ENCODE data around the gene GPT2.

The GPT2 gene, protein sequence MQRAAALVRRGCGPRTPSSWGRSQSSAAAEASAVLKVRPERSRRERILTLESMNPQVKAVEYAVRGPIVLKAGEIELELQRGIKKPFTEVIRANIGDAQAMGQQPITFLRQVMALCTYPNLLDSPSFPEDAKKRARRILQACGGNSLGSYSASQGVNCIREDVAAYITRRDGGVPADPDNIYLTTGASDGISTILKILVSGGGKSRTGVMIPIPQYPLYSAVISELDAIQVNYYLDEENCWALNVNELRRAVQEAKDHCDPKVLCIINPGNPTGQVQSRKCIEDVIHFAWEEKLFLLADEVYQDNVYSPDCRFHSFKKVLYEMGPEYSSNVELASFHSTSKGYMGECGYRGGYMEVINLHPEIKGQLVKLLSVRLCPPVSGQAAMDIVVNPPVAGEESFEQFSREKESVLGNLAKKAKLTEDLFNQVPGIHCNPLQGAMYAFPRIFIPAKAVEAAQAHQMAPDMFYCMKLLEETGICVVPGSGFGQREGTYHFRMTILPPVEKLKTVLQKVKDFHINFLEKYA

DNA sequence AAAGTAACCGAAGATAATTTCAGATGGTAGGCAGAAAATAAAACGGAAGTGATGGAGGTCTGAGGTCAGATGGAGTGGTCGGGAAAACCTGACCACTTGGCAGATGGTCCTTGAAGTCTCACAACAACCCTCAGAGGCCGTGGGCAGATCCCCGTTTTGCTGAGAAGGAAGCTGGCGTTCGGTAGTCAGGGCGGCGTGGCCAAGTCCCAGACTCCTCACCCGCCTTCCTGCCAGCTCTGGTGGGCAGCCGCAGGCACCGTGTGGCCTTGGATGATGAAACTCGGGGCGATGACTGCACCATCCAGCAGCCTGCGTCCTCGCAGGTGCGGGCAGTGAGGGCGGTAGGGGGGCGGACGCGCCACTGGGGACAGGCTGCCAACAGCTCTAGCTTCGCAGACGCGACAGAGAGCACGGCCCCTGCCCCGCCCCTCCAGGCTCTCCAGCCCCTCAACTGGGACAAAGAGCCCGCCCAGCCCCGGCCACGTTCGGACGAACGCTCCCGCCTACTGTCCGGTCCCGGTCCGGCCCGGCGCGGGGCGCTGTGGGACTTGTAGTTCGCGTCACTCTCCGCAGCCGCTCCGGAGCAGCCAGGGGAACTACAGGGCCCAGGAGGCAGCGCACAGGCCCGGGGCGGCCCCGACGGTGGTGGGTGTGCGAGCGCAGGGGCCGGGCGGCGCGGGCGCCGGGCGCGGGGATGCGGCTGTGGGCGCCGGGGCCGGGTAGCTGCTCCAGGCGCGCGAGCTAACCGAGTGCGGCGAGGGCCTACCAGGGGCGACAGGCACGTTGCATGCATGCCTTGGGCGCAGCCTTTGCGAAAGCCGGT is at the start of gene GPT2:
Gene GPT2, plus strand, starts transcription at position 673 of the 823 bp plus-strand sequence. CDS start 354 bp downstream, outside the sequence.
- peak; percentile 67 for DNase-seq (ENCODE audit: low read depth, low spot score)

GRCh38 chr16:46836534-46837530 is 47.3 kb upstream of the GPT2 start:
- DNase-seq (ENCODE audit: low read depth, low spot score) = no peak

DNA sequence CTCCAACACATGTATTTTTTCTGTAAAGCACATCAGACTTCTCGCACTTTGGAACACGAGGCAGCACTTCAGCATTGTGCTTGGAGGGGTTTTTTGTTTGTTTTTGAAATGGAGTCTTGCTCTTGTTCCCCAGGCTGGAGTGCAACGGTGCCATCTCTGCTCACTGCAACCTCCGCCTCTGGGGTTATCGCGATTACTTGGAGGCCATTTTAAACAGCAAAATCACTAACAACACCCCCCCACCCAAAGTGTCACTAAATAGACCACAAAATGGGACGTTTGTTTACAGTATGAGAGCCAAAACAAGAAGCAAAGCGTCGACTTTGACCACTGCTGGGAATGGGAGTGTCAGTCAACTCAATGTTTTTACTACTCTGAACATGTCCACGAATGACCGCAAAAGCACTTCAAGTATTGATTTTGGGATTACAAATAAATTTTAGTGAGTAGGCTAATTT is 44.1 kb upstream of the GPT2 start:
- DNase-seq (ENCODE audit: low read depth, low spot score) = no peak

DNA sequence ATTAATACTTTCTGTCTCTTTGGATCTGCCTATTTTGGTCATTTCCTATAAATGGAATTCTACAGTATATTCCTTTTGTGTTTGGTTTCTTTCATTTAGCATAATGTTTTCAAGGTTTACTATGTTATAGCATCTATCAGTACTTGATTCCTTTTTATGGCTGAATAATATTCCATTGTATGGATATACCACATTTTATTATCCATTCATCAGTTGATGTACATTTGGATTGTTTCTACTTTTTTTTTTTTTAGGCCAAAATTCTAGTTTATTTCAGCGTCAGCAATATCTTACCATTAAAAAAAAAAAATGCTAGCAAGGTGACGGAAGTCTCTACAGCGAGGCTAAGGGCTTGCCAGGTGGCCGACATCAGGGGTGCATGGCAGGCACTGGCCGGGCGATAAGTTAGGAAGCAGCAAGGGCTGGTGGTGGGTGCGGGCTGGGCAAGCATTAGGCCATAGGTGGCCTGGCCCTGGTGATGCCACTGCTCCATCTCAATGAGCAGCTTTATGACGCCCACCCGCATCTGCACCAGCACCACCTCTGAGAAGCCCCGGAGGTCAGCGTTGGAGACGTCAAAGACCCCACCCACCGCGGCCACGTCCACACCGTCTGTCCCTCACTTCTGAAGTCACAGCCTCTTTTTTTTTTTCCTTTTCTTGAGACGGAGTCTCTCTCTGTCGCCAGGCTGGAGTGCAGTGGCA is 41.8 kb upstream of the GPT2 start:
- DNase-seq (ENCODE audit: low read depth, low spot score) = no peak

- no peak for DNase-seq (ENCODE audit: low read depth, low spot score)
Observed at GRCh38 chr16:46843898-46844642, 40.1 kb upstream of the GPT2 start.

DNA sequence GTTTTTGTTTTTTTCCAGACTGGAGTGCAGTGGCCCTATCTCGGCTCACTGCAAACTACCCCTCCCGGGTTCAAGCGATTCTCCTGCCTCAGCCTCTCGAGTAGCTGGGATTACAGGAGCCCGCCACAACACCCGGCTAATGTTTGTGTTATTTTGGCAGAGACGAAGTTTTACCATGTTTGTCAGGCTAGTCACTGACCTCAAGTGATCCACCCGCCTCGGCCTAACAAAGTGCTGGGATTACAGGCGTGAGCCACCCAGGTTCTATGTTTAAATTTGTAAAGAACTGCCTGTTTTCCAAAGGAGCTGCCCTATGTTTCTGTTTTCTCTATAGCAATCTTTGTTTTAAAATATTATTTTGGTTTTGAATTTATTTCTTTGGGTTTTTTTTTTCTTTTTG is 39.4 kb upstream of the GPT2 start:
- no peak for DNase-seq (ENCODE audit: low read depth, low spot score)

DNA sequence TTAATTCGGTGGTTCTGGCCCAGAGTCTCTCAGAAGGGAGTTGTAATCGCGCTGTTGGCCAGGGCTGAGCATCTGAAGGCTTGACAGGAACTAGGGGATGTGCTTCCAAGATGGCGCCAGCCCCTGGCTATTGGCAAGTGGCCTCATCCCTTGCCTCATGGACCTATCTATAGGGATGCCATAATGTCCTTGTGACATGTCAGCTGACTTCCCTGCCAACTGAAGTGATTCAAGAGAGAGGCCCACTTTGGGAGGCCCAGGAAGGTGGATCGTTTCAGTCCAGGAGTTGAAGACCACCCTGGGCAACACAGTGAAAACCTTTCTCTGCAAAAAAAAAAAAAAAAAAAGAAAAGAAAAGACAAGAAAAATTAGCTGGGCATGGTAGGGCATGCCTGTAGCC is 38.2 kb upstream of the GPT2 start:
- no peak for DNase-seq (ENCODE audit: low read depth, low spot score)

GRCh38 chr16:46848768-46849764 is 35.1 kb upstream of the GPT2 start:
- no peak for DNase-seq (ENCODE audit: low read depth, low spot score)

GRCh38 chr16:46850619-46851555 is 33.3 kb upstream of the GPT2 start:
- no peak for DNase-seq (ENCODE audit: low read depth, low spot score)

DNA sequence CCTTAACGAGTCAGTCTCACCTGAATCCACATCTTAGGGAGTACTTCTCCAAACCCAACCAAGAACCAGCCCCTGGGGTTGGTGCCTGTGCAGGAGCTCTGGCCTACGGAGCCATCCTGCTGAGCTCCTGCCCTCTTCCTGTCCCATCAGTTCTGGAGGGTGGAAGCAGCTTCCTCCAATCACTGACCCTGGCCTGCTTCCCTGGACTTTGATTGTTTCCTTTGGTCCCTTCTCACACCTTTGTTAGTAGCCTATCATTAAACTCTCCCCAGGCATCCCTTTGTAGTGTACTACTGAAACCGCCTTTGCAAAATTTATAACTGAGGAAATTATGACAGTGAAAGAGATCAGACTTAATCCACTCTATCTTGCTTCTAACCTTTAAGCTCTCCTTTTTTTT is 32.0 kb upstream of the GPT2 start:
- no peak for DNase-seq (ENCODE audit: low read depth, low spot score)

GRCh38 chr16:46853713-46854443 is 30.3 kb upstream of the GPT2 start:
- peak; percentile 50 for DNase-seq (ENCODE audit: low read depth, low spot score)

DNA sequence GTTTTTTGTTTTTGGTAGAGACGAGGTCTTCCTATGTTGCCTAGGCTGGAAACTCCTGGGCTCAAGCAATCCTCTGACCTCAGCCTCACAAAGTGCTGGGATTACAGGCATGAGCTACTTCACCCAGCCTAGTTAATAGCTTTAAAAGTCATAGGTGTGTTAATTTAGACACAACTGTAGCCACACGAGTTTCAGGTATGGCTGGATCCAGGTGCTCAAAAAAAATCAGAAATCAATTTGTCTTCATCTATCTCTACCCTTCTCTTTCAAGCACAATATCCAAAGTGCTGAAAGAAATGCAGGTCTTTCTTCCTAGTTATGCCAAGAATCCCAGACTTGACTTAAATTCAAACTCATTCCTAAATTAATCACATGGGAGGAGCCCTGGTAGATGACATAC is 29.3 kb upstream of the GPT2 start:
- DNase-seq (ENCODE audit: low read depth, low spot score) = no peak

DNA sequence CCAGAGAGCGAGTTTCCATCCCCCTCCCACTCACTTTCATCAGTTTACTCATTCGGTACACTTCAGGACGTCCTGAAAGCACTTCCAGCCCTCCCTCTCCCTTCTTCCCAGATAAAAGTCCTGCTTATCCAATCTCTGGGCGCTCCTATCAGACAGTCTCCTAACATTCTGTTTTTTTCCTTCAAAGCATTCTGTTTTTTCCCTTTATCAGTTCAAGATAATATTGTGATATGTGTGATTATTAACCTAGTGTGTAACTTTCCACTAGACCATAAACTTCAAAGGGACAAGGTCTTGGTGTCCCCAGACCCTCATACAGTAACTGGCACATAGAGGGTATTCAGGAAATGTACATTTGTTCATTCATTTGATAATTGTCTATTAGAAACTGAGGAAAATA is 28.8 kb upstream of the GPT2 start:
- DNase-seq (ENCODE audit: low read depth, low spot score) = no peak

DNA sequence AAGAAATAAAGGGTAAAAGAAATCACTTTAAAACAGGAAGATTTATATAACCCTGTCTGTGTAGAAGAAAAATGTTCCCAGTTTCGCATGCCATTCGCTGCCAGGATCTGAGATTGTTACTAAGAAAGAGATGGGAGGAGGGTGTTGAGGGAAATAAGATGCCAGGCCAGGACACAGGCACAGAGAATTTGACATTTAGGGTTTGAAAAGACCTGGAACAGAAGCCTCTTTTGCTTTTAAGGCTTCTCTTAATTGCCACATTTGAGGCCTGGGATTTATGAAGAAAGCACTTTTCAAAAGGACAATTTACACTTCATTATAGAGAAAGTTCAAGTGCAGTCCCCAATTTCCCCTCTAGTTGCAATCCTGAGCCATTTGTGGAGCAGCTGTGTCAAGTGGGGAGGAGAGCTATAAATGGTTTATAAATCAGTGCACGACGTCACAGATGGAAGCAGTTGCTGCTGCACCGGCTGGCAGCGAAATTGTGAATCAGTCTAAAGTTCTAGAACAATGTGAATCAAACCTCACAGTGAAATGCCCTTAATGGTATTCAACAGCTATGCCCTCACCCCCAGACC is 26.7 kb upstream of the GPT2 start:
- DNase-seq (ENCODE audit: low read depth, low spot score) = no peak

- DNase-seq (ENCODE audit: low read depth, low spot score) = no peak
Observed at GRCh38 chr16:46858151-46858550, 26.0 kb upstream of the GPT2 start.

GRCh38 chr16:46859719-46860152 is 24.4 kb upstream of the GPT2 start:
- no peak for DNase-seq (ENCODE audit: low read depth, low spot score)

Measured in brain pericyte (primary cell).